ENCODE results near the gene CRADD. TPM values are rescaled to one million over a fixed set of nuclear protein-coding genes. Genes with fewer than 3 reads are reported as not detected.

Gene CRADD
- total and polyA plus RNA-seq, 10 of the 15 experiments (the other 5 are each of a cell fraction or from before 2014, with no cell fraction given) = 7.6 to 15.5 (median 11.7) TPM

DNA sequence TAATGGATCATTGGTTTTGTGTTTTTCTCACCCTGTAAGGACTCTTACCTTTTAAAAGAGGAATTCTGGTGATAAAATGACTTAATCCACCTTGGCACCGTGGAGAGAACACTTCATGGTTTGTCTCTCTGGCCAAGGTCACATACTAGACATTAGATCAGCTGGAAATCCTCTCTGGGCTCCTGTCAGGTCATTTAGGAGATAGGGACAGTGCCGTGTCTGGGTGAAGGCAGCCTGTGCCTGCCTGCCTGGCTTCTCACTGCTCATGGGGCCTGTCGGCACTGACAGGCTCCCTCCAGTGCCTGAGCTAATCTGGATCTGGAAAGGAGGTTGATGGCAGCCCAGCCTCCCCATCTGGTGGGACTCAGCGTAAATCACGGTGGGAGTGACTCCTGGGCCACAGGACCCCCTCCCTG is 5.7 kb downstream of the CRADD start:
- RAD21 ChIA-PET (ENCODE audit: unreplicated experiment) = interaction anchor here (0.9 kb wide), 1 partner anchor 113 kb away, joined by 3 read pairs; no protein-coding TSS in a partner anchor
- Histone ChIP-seq H2AFZ (ENCODE audit: control insufficient read depth, low read depth, low read length) (no peak overlapping the region), H3K27ac (ENCODE audit: control insufficient read depth, insufficient read depth) (no peak overlapping the region), H3K36me3 (ENCODE audit: control insufficient read depth in 2 of 2, insufficient read depth in 2 of 2, low read length in 1 of 2) (peaks cover 0 to 2% of the 10 kb centered on the region in 2 experiments; a peak in 2 of 4 replicates), H3K27me3 (replicated peaks in 1 of 2; ENCODE audit: control insufficient read depth in 2 of 2, insufficient read depth in 2 of 2, low read length in 1 of 2) (no peaks in the 10 kb centered on the region), H3K4me1 (ENCODE audit: control insufficient read depth, insufficient read depth, low read length) (peaks cover 6% of the 10 kb centered on the region), H3K9me3 (replicated peaks; ENCODE audit: control insufficient read depth, insufficient read depth, low read length) (no peaks in the 10 kb centered on the region), H4K20me1 (ENCODE audit: control insufficient read depth, insufficient read depth) (no peaks in the 10 kb centered on the region; the same call in 1 of the 2 replicates), H3K4me3 (no peak overlapping the region), H3K4me2 (ENCODE audit: control insufficient read depth, insufficient read depth) (no peak overlapping the region), H3K79me2 (ENCODE audit: control insufficient read depth, insufficient read depth, low read length) (no peaks in the 10 kb centered on the region; the same call in 1 of the 2 replicates), H3K9ac (ENCODE audit: control insufficient read depth, insufficient read depth, low read length) (no peak overlapping the region)
- BruUV-seq (replicated peaks) = no TSS peak
- TF ChIP-seq, protein P1, sequence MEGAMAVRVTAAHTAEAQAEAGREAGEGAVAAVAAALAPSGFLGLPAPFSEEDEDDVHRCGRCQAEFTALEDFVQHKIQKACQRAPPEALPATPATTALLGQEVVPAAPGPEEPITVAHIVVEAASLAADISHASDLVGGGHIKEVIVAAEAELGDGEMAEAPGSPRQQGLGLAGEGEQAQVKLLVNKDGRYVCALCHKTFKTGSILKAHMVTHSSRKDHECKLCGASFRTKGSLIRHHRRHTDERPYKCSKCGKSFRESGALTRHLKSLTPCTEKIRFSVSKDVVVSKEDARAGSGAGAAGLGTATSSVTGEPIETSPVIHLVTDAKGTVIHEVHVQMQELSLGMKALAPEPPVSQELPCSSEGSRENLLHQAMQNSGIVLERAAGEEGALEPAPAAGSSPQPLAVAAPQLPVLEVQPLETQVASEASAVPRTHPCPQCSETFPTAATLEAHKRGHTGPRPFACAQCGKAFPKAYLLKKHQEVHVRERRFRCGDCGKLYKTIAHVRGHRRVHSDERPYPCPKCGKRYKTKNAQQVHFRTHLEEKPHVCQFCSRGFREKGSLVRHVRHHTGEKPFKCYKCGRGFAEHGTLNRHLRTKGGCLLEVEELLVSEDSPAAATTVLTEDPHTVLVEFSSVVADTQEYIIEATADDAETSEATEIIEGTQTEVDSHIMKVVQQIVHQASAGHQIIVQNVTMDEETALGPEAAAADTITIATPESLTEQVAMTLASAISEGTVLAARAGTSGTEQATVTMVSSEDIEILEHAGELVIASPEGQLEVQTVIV (IDR thresholded peaks at IDR 0.05; ENCODE audit: borderline replicate concordance, partially characterized antibody) = no peak
- TF ChIP-seq, protein P2, sequence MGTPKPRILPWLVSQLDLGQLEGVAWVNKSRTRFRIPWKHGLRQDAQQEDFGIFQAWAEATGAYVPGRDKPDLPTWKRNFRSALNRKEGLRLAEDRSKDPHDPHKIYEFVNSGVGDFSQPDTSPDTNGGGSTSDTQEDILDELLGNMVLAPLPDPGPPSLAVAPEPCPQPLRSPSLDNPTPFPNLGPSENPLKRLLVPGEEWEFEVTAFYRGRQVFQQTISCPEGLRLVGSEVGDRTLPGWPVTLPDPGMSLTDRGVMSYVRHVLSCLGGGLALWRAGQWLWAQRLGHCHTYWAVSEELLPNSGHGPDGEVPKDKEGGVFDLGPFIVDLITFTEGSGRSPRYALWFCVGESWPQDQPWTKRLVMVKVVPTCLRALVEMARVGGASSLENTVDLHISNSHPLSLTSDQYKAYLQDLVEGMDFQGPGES (IDR thresholded peaks at IDR 0.05) = no peak
- no peak for TF ChIP-seq MEF2B (IDR thresholded peaks at IDR 0.05; ENCODE audit: partially characterized antibody, poor library complexity, severe bottlenecking)
- TF ChIP-seq ESRRA (IDR thresholded peaks at IDR 0.05; ENCODE audit: low read length) = no peak
- no peak for TF ChIP-seq HDGF (IDR thresholded peaks at IDR 0.05)
- no peak for TF ChIP-seq CREM (IDR thresholded peaks at IDR 0.05; ENCODE audit: low read depth)
- no peak for TF ChIP-seq MTA3 (IDR thresholded peaks at IDR 0.05; ENCODE audit: borderline replicate concordance, low read length)
- TF ChIP-seq SMAD1 (IDR thresholded peaks at IDR 0.05; ENCODE audit: low read depth, partially characterized antibody) = no peak
- TF ChIP-seq POU2F2 (IDR thresholded peaks at IDR 0.05; ENCODE audit: borderline replicate concordance, low read depth, low read length) = no peak
- no peak for TF ChIP-seq NRF1 (conservative IDR thresholded peaks at IDR 0.05; ENCODE audit: low read depth, low read length)
- in situ Hi-C loops (cut with MboI) (no loop called here), intact Hi-C loops (cut with micrococcal nuclease; ENCODE audit: unreplicated experiment) (no loop called here)
- ATAC-seq (no peak), FAIRE-seq (no peak), DNase-seq (ENCODE audit: low read depth, low spot score) (no peak)
- SMC1A ChIA-PET (ENCODE audit: uncharacterized antibody, unreplicated experiment) = no interaction called here
- CTCF ChIA-PET = interaction anchor here (1.3 kb wide), 1 partner anchor 31 kb away, joined by 4 read pairs; no protein-coding TSS in a partner anchor
- POLR2A ChIA-PET = no interaction called here
- 69% methylated on average over 5 of the region's 5 CpGs for WGBS (ENCODE audit: insufficient coverage, insufficient replicate concordance, low lambda C conversion rate, missing lambda C conversion rate)

Measured in GM12878 (cell line).